Upper lobe of right lung (tissue), 1 donor: ENCODE measurements around the gene C4A. TPM values are rescaled to one million over a fixed set of nuclear protein-coding genes. Genes with fewer than 3 reads are reported as not detected.

Source experiments
- ATAC-seq: fragments of 200-7000 bp; cut with Tn5 transposase; one replicate; pipeline ENCODE4 v1.9.1; 2020; ENCODE audit warnings: mild to moderate bottlenecking, moderate library complexity
- DNase-seq: peaks from one replicate; pipeline ENCODE4 v3.0.0-alpha.2; 2020
- H3K27ac ChIP-seq: fragments of 200-600 bp; one replicate; pipeline ENCODE4 v1.8.0; 2022
- H3K27me3 ChIP-seq: fragments of 200-600 bp; one replicate; pipeline ENCODE4 v1.8.0; 2022; ENCODE audit warnings: mild to moderate bottlenecking
- H3K36me3 ChIP-seq: fragments of 200-600 bp; one replicate; pipeline ENCODE4 v1.8.0; 2022
- H3K4me1 ChIP-seq: fragments of 200-600 bp; one replicate; pipeline ENCODE4 v1.8.0; 2022
- H3K4me3 ChIP-seq: fragments of 200-600 bp; one replicate; pipeline ENCODE4 v1.8.0; 2022; ENCODE audit warnings: mild to moderate bottlenecking
- H3K9me3 ChIP-seq: fragments of 200-600 bp; one replicate; pipeline ENCODE4 v1.8.0; 2022
- CTCF ChIP-seq: fragments of 200-600 bp; IDR thresholded peaks from one replicate; pipeline ENCODE4 v1.8.0; 2022; ENCODE audit warnings: antibody characterized with exemption
- intact Hi-C: fragments of 100-400 bp; cut with DNase I; formaldehyde crosslinking; loops from one replicate; pipeline ENCODE4 v1.11.0; 2022
- total RNA-seq: library from RNA; stranded (reverse); fragmentation: NEBNext Ultra II Directional; extraction: Animal tissue kit (Norgen Biotek cat#: 25700); gene quantifications from one replicate; pipeline ENCODE4 v1.2.1, GENCODE V29; 2021
- donor health status: DM: no; HTN: yes; CAD: no; lungs with severe emphysema.

C4A gene
- total RNA-seq, 1 donor from 2014 or later: 200 TPM

GRCh38 chr6:31954511-31954910, 27.3 kb upstream of the C4A start:
- intact Hi-C loops: no loop called here
- Histone ChIP-seq H3K4me3 (no peak overlapping the region), H3K4me1 (peaks cover 13% of the 10 kb centered on the region), H3K36me3 (peaks cover 67% of the 10 kb centered on the region), H3K9me3 (no peaks in the 10 kb centered on the region), H3K27me3 (no peaks in the 10 kb centered on the region), H3K27ac (no peak overlapping the region)
- DNase-seq (no peak), ATAC-seq (no peak)
- no peak for TF ChIP-seq CTCF

GRCh38 chr6:31956796-31957195, 25.1 kb upstream of the C4A start:
- H3K4me3 ChIP-seq: no peak overlapping the region
- H3K27ac ChIP-seq: no peak overlapping the region
- no peak for DNase-seq
- H3K9me3 ChIP-seq: no peaks in the 10 kb centered on the region
- no peak for TF ChIP-seq CTCF
- H3K4me1 ChIP-seq: peaks cover 21% of the 10 kb centered on the region
- no peak for ATAC-seq
- intact Hi-C loops: no loop called here
- peaks cover 68% of the 10 kb centered on the region for H3K36me3 ChIP-seq
- no peaks in the 10 kb centered on the region for H3K27me3 ChIP-seq

GRCh38 chr6:31958412-31958740, 23.5 kb upstream of the C4A start:
- no peak for DNase-seq
- peak overlapping the region; percentile 92 for H3K27ac ChIP-seq
- no peak for TF ChIP-seq CTCF
- peak; percentile 1 for ATAC-seq
- intact Hi-C loops: no loop called here
- no peaks in the 10 kb centered on the region for H3K27me3 ChIP-seq
- peaks cover 21% of the 10 kb centered on the region for H3K4me1 ChIP-seq
- H3K4me3 ChIP-seq: peak overlapping the region; percentile 98
- no peaks in the 10 kb centered on the region for H3K9me3 ChIP-seq
- peaks cover 70% of the 10 kb centered on the region for H3K36me3 ChIP-seq

GRCh38 chr6:31958741-31959739, 22.8 kb upstream of the C4A start, which contains the start of the genes NELFE and SKIC2:
TSS of gene NELFE (minus strand) at chr6:31958971. CDS start at chr6:31958446, 525 bp downstream.
TSS of gene SKIC2 (plus strand) at chr6:31959175. CDS start at chr6:31959193, 18 bp downstream.
- DNase-seq (peak; percentile 99), ATAC-seq (peak; percentile 99)
- TF ChIP-seq CTCF: no peak
- Histone ChIP-seq H3K4me3 (peak within 1 kb of the TSS; percentile 98), H3K27me3 (no peaks in the 10 kb centered on the region), H3K27ac (peak within 1 kb of the TSS; percentile 92), H3K36me3 (peaks cover 70% of the 10 kb centered on the region), H3K4me1 (peaks cover 21% of the 10 kb centered on the region), H3K9me3 (no peaks in the 10 kb centered on the region)
- intact Hi-C loops: no loop called here

- H3K4me1 ChIP-seq: peaks cover 21% of the 10 kb centered on the region
- H3K9me3 ChIP-seq: no peaks in the 10 kb centered on the region
- intact Hi-C loops: no loop called here
- peaks cover 69% of the 10 kb centered on the region for H3K36me3 ChIP-seq
- H3K27ac ChIP-seq: no peak overlapping the region
- no peak for ATAC-seq
- no peak for DNase-seq
- no peak overlapping the region for H3K4me3 ChIP-seq
- no peaks in the 10 kb centered on the region for H3K27me3 ChIP-seq
- no peak for TF ChIP-seq CTCF
Observed at GRCh38 chr6:31961616-31962015, 20.2 kb upstream of the C4A start.
